Mesodermal cell (in vitro differentiated cells): ENCODE results near the gene AGTPBP1.

Experiments used
- H3K27ac ChIP-seq: 2 replicates; pipeline ENCODE4 v1.7.0; 2013; ENCODE audit warnings: mild to moderate bottlenecking, low read depth, low read length, moderate library complexity; ENCODE audit not compliant: severe bottlenecking
- H3K36me3 ChIP-seq: 2 replicates; pipeline ENCODE4 v1.7.1; 2013; ENCODE audit warnings: mild to moderate bottlenecking, low read length, moderate library complexity; ENCODE audit not compliant: control insufficient read depth, insufficient read depth
- H3K4me1 ChIP-seq: one replicate; pipeline ENCODE4 v1.7.1; 2013; ENCODE audit warnings: mild to moderate bottlenecking, low read length; ENCODE audit not compliant: insufficient read depth, control insufficient read depth, poor library complexity, severe bottlenecking
- H3K4me3 ChIP-seq: 2 replicates; pipeline ENCODE4 v1.7.0; 2013; ENCODE audit warnings: low read length, control low read depth, mild to moderate bottlenecking; ENCODE audit not compliant: insufficient read depth, poor library complexity, severe bottlenecking; ENCODE audit errors: extremely low read depth
- H3K9me3 ChIP-seq: 2 replicates; pipeline ENCODE4 v1.7.1; 2013; ENCODE audit warnings: mild to moderate bottlenecking, low read length, moderate library complexity; ENCODE audit not compliant: control insufficient read depth
- WGBS, 2 experiments: methylation state at CpG; one replicate each; pipeline ENCODE4 v1.1.5; 2013; ENCODE audit warnings: missing lambda C conversion rate in 2 of 2; ENCODE audit not compliant: insufficient coverage in 2 of 2; 5-methylcytosine and 5-hydroxymethylcytosine counted together

The AGTPBP1 gene

DNA sequence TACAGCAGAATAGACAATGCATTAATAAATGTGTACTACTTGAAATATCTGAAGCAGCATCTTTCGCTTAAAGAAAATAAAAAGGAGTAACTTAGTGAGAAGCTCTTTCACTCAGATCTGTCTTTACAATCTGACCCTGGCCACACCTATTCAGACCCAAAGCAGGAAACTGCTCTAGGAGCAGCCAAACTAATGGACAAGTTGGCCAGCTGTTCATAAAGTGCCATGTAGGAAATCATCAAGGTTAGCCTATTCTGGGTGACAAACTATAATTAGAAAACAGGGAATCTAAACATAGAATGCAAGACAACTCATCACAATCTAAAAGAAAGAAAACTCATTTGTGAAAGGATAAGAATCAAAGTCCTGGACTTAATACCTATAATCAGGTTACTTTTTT lies 101.3 kb downstream of the AGTPBP1 start:
- H3K27ac ChIP-seq = no peak overlapping the region
- peaks cover 17% of the 10 kb centered on the region for H3K36me3 ChIP-seq
- H3K9me3 ChIP-seq = no peaks in the 10 kb centered on the region
- H3K4me1 ChIP-seq = no peaks in the 10 kb centered on the region
- no CpG with 5 or more reads among the region's 1 CpG for WGBS, 2 experiments
- no peak overlapping the region for H3K4me3 ChIP-seq

GRCh38 chr9:85639675-85640186 lies 102.0 kb downstream of the AGTPBP1 start:
- no CpG with 5 or more reads among the region's 3 CpGs for WGBS, 2 experiments
- H3K4me3 ChIP-seq = no peak overlapping the region
- no peaks in the 10 kb centered on the region for H3K4me1 ChIP-seq
- H3K36me3 ChIP-seq = peaks cover 17% of the 10 kb centered on the region
- H3K9me3 ChIP-seq = no peaks in the 10 kb centered on the region
- no peak overlapping the region for H3K27ac ChIP-seq

DNA sequence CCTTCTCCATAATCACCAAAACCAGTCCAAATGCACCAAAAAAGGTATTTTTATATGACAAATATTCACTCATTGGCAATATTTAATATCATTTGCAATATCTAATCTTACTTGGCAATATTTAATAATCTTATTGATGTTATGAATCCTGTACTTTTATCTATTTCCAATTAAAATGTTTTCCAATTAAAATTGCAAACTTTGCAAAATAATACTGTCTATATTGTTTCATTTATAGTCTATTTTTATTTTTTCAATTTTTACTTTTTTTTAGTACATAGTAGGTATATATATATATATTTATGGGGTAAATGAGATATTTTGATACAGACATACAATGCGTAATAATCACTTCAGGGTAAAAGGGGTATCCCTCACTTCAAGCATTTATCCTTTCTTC lies 109.9 kb downstream of the AGTPBP1 start:
- H3K4me1 ChIP-seq = no peaks in the 10 kb centered on the region
- peaks cover 8% of the 10 kb centered on the region for H3K36me3 ChIP-seq
- no peak overlapping the region for H3K4me3 ChIP-seq
- H3K9me3 ChIP-seq = no peaks in the 10 kb centered on the region
- H3K27ac ChIP-seq = no peak overlapping the region
- no CpG with 5 or more reads among the region's 1 CpG for WGBS, 2 experiments

GRCh38 chr9:85630676-85631075 lies 111.1 kb downstream of the AGTPBP1 start:
- Histone ChIP-seq H3K36me3 (peaks cover 8% of the 10 kb centered on the region), H3K4me3 (no peak overlapping the region), H3K4me1 (no peaks in the 10 kb centered on the region), H3K9me3 (no peaks in the 10 kb centered on the region), H3K27ac (no peak overlapping the region)
- WGBS, 2 experiments = 71% methylated on average over 1 of the region's 1 CpG; no CpG with 5 or more reads in 1 of the 2 experiments

DNA sequence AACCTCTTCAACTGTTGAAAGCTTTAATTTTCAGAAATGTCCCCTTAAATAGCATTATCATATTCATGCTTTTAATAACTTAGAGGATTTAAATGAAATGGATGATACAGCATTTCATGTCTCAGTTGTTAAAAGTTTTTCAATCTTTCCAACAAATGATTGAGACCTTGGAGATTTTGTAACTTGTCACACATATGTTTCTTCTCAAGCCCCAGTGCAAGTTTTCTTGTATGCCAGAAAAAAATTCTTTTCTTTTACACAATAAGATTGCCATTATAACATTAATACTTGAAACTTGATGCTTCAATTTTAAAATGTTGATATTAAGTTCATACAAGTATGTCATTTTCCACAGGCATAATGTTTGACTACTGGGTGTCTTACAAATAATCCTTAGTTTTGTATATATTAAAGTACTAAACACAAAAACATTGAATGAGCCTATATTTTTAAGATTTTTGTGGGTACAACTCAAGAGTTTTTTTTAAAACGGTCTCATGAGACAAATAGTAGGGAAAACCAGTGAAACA lies 124.5 kb downstream of the AGTPBP1 start:
- no CpG with 5 or more reads among the region's 1 CpG for WGBS, 2 experiments
- peaks cover 4% of the 10 kb centered on the region for H3K36me3 ChIP-seq
- H3K27ac ChIP-seq = no peak overlapping the region
- H3K4me3 ChIP-seq = no peak overlapping the region
- no peaks in the 10 kb centered on the region for H3K4me1 ChIP-seq
- H3K9me3 ChIP-seq = no peaks in the 10 kb centered on the region

DNA sequence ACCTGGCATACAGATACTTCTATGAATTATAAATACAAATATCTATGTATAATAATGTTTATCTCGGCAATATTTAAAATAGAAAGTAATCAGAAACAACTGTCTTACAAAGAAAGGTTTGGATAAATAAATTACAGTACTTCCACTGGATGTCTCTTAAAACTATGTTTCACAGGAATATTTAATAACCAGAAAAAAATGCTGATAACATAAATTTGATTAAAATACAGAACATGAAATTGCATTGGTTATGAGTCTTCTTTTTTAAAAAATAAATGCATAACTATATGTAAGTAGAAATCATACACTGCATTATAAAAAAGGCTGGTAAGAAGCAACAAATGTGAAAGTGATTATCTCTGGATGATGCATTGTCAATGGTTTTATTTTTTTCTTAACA lies 126.0 kb downstream of the AGTPBP1 start:
- H3K4me1 ChIP-seq = no peaks in the 10 kb centered on the region
- no CpG with 5 or more reads among the region's 1 CpG for WGBS, 2 experiments
- peaks cover 4% of the 10 kb centered on the region for H3K36me3 ChIP-seq
- H3K27ac ChIP-seq = no peak overlapping the region
- no peak overlapping the region for H3K4me3 ChIP-seq
- H3K9me3 ChIP-seq = no peaks in the 10 kb centered on the region

DNA sequence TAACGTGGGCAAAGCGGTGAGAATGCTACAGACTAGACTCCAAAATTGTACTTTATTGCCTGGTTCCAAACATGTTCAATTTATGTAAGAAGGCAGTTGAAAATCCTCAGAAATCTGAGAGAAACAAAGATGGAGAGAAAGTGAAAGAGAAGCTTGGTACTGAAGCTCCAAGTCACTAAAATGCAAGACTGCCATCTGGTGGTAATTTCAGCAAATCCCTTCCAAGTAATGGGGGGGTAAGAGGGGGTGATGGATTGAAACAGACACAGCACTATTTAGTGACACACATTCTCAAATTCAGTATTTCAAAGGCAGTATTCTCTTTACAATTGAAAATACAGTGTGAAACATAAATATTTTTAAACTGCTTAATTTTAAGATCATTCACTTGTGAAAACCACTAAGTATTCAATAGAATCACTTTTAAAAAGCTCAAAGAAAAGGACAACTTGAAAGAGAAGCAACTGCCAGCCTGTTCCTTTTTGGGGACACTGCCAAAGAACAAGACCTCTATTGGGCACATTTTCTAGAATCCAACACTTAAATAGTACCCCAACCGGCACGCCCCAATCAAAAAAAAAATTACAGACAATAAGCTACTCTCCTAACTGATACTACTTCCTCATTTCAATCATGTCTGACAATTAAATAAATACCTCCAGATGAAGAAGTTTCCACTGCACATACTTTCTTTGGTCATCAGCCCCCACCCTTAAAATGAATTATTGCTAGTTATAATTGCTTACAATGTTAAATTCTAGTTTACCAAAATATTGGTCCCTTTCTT lies 131.5 kb downstream of the AGTPBP1 start:
- Histone ChIP-seq H3K9me3 (no peaks in the 10 kb centered on the region), H3K36me3 (no peaks in the 10 kb centered on the region), H3K4me3 (no peak overlapping the region), H3K27ac (no peak overlapping the region), H3K4me1 (no peaks in the 10 kb centered on the region)
- WGBS, 2 experiments = 76 to 100% methylated on average over 2 to 3 of the region's 4 CpGs

DNA sequence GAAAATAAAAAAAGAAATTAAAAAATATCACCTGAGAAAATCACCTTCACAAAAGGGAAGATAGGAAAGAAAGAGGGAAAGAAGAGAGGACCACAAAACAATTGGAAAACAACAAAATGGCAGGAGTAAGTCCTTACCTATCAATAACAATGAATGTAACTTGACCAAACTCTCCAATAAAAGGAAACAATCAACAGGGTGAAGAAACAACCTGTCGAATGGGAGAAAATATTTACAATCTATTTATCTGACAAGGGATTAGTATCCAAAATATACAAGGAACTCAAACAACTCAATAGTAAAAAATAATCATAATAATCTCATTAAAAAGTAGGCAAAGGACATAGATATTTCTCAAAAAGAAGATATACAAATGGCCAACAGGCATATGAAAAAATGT lies 135.8 kb downstream of the AGTPBP1 start:
- Histone ChIP-seq H3K36me3 (no peaks in the 10 kb centered on the region), H3K27ac (no peak overlapping the region), H3K9me3 (no peaks in the 10 kb centered on the region), H3K4me3 (no peak overlapping the region), H3K4me1 (no peaks in the 10 kb centered on the region)
- whole genome bisulfite sequencing, 2 experiments = no CpG with 5 or more reads among the region's 1 CpG

- Histone ChIP-seq H3K27ac (no peak overlapping the region), H3K4me3 (no peak overlapping the region), H3K36me3 (no peaks in the 10 kb centered on the region), H3K9me3 (no peaks in the 10 kb centered on the region), H3K4me1 (peaks cover 5% of the 10 kb centered on the region)
- WGBS, 2 experiments = 93 to 94% methylated on average over 2 of the region's 3 CpGs
Observed at GRCh38 chr9:85603936-85604335, 137.8 kb downstream of the AGTPBP1 start.

DNA sequence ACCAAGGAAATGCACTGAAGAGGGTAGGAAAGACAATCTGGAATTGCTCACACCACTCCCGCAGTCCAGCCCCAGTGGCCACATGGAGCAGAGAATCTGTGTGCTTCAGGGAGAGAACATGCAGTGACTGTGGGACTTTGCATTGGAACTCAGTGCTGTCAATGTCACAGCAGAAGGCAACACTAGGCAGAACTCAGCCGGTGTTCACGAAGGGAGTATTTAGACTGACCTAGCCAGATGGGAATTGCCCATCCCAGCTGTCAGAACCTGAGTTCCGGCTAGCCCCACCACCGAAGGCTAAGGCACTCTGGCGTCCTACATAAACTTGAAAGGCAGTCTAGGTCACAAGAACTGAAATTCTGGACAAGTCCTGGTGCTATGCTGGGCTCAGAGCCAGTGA lies 139.0 kb downstream of the AGTPBP1 start:
- peaks cover 5% of the 10 kb centered on the region for H3K4me1 ChIP-seq
- no peak overlapping the region for H3K27ac ChIP-seq
- no peaks in the 10 kb centered on the region for H3K36me3 ChIP-seq
- WGBS, 2 experiments = 92 to 96% methylated on average over 6 of the region's 6 CpGs
- H3K4me3 ChIP-seq = no peak overlapping the region
- H3K9me3 ChIP-seq = no peaks in the 10 kb centered on the region

GRCh38 chr9:85600675-85601263 lies 141.0 kb downstream of the AGTPBP1 start:
- 72 to 79% methylated on average over 7 of the region's 8 CpGs for WGBS, 2 experiments
- Histone ChIP-seq H3K4me3 (no peak overlapping the region), H3K36me3 (no peaks in the 10 kb centered on the region), H3K27ac (no peak overlapping the region), H3K9me3 (no peaks in the 10 kb centered on the region), H3K4me1 (peaks cover 5% of the 10 kb centered on the region)
